HEK293 (cell line): ENCODE data around the gene OSCP1.

ENCODE experiments used
- EGR2 ChIP-seq: fragments of 450-650 bp; formaldehyde crosslinking; IDR thresholded peaks from 2 replicates; pipeline ENCODE4 v1.5.1; 2016; ENCODE audit warnings: low read depth, missing biosample characterization, missing genetic modification characterization
- FEZF1 ChIP-seq: fragments of 450-650 bp; formaldehyde crosslinking; IDR thresholded peaks from 2 replicates; pipeline ENCODE4 v1.5.1; 2016; ENCODE audit warnings: missing biosample characterization, missing genetic modification characterization
- GLI2 ChIP-seq: fragments of 450-650 bp; formaldehyde crosslinking; IDR thresholded peaks from 2 replicates; pipeline ENCODE4; 2017; ENCODE audit warnings: missing biosample characterization, missing genetic modification characterization, low read depth, borderline replicate concordance
- REPIN1 ChIP-seq: fragments of 450-650 bp; formaldehyde crosslinking; IDR thresholded peaks from 2 replicates; pipeline ENCODE4 v1.5.1; 2017; ENCODE audit warnings: missing biosample characterization, missing genetic modification characterization, low read depth
- SETDB1 ChIP-seq: IDR thresholded peaks from one replicate; pipeline ENCODE4 v1.6.1; 2017; ENCODE audit warnings: mild to moderate bottlenecking, low read length, moderate library complexity, mixed read lengths; ENCODE audit not compliant: insufficient read length
- YY1 ChIP-seq: fragments of 450-650 bp; formaldehyde crosslinking; IDR thresholded peaks from 2 replicates; pipeline ENCODE4 v1.5.1; 2018; ENCODE audit warnings: missing biosample characterization, missing genetic modification characterization
- ZFP37 ChIP-seq: fragments of 450-650 bp; formaldehyde crosslinking; IDR thresholded peaks from 2 replicates; pipeline ENCODE4 v1.5.1; 2016; ENCODE audit warnings: missing biosample characterization, missing genetic modification characterization
- ZFP41 ChIP-seq: fragments of 450-650 bp; formaldehyde crosslinking; IDR thresholded peaks from 2 replicates; pipeline ENCODE4 v1.5.1; 2016; ENCODE audit warnings: missing biosample characterization, missing genetic modification characterization, borderline replicate concordance
- ZNF221 ChIP-seq: fragments of 450-650 bp; formaldehyde crosslinking; IDR thresholded peaks from 2 replicates; pipeline ENCODE4 v1.5.1; 2017; ENCODE audit warnings: missing biosample characterization, missing genetic modification characterization, borderline replicate concordance
- ZNF24 ChIP-seq: fragments of 450-650 bp; formaldehyde crosslinking; IDR thresholded peaks from 2 replicates; pipeline ENCODE4 v1.5.1; 2016; ENCODE audit warnings: missing biosample characterization, missing genetic modification characterization
- ZNF341 ChIP-seq: fragments of 450-650 bp; formaldehyde crosslinking; IDR thresholded peaks from 2 replicates; pipeline ENCODE4; 2016; ENCODE audit warnings: low read depth, missing biosample characterization, missing genetic modification characterization
- ZNF354C ChIP-seq: fragments of 450-650 bp; formaldehyde crosslinking; IDR thresholded peaks from 2 replicates; pipeline ENCODE4 v1.5.1; 2016; ENCODE audit warnings: missing biosample characterization, missing genetic modification characterization, low read depth, borderline replicate concordance
- ZNF391 ChIP-seq: fragments of 450-650 bp; formaldehyde crosslinking; IDR thresholded peaks from 2 replicates; pipeline ENCODE4 v1.5.1; 2016; ENCODE audit warnings: low read depth, missing biosample characterization, missing genetic modification characterization, borderline replicate concordance
- ZNF398 ChIP-seq: fragments of 450-650 bp; formaldehyde crosslinking; IDR thresholded peaks from 2 replicates; pipeline ENCODE4 v1.5.1; 2017; ENCODE audit warnings: missing biosample characterization, missing genetic modification characterization
- ZNF416 ChIP-seq: fragments of 450-650 bp; formaldehyde crosslinking; IDR thresholded peaks from 2 replicates; pipeline ENCODE4 v1.5.1; 2016; ENCODE audit warnings: missing biosample characterization, missing genetic modification characterization
- ZNF426 ChIP-seq: fragments of 450-650 bp; formaldehyde crosslinking; IDR thresholded peaks from 2 replicates; pipeline ENCODE4 v1.5.1; 2017; ENCODE audit warnings: missing biosample characterization, missing genetic modification characterization, mild to moderate bottlenecking, inconsistent platforms, moderate library complexity
- ZNF433 ChIP-seq: fragments of 450-650 bp; formaldehyde crosslinking; IDR thresholded peaks from 2 replicates; pipeline ENCODE4 v1.5.1; 2016; ENCODE audit warnings: missing biosample characterization, missing genetic modification characterization, low read depth
- ZNF48 ChIP-seq: fragments of 450-650 bp; formaldehyde crosslinking; IDR thresholded peaks from 2 replicates; pipeline ENCODE4 v1.5.1; 2016; ENCODE audit warnings: missing biosample characterization, missing genetic modification characterization
- ZNF658 ChIP-seq: fragments of 450-650 bp; formaldehyde crosslinking; IDR thresholded peaks from 2 replicates; pipeline ENCODE4; 2016; ENCODE audit warnings: missing biosample characterization, missing genetic modification characterization
- ZNF664 ChIP-seq: fragments of 450-650 bp; formaldehyde crosslinking; IDR thresholded peaks from 2 replicates; pipeline ENCODE4 v1.5.1; 2016; ENCODE audit warnings: missing biosample characterization, missing genetic modification characterization
- ZNF76 ChIP-seq: fragments of 450-650 bp; formaldehyde crosslinking; IDR thresholded peaks from 2 replicates; pipeline ENCODE4; 2016; ENCODE audit warnings: low read depth, missing biosample characterization, missing genetic modification characterization, borderline replicate concordance
- ZNF768 ChIP-seq: fragments of 450-650 bp; formaldehyde crosslinking; IDR thresholded peaks from 2 replicates; pipeline ENCODE4 v1.5.1; 2018; ENCODE audit warnings: missing biosample characterization, mild to moderate bottlenecking, missing genetic modification characterization
- ZNF777 ChIP-seq: fragments of 450-650 bp; formaldehyde crosslinking; IDR thresholded peaks from 2 replicates; pipeline ENCODE4 v1.5.1; 2017; ENCODE audit warnings: missing biosample characterization, missing genetic modification characterization, borderline replicate concordance
- ZNF830 ChIP-seq: fragments of 450-650 bp; IDR thresholded peaks from 2 replicates; pipeline ENCODE4 v1.5.0; 2018; ENCODE audit warnings: missing biosample characterization, missing genetic modification characterization, low read depth, mild to moderate bottlenecking, moderate library complexity
- ZNF837 ChIP-seq: fragments of 450-650 bp; formaldehyde crosslinking; IDR thresholded peaks from 2 replicates; pipeline ENCODE4 v1.5.1; 2016; ENCODE audit warnings: missing biosample characterization, missing genetic modification characterization
- ZSCAN23 ChIP-seq: fragments of 450-650 bp; formaldehyde crosslinking; IDR thresholded peaks from 2 replicates; pipeline ENCODE4 v1.5.1; 2016; ENCODE audit warnings: missing biosample characterization, missing genetic modification characterization
- ZSCAN4 ChIP-seq: fragments of 450-650 bp; formaldehyde crosslinking; IDR thresholded peaks from 2 replicates; pipeline ENCODE4 v1.5.1; 2017; ENCODE audit warnings: missing biosample characterization, missing genetic modification characterization
- ZSCAN5A ChIP-seq: fragments of 450-650 bp; formaldehyde crosslinking; IDR thresholded peaks from 2 replicates; pipeline ENCODE4 v1.5.1; 2016; ENCODE audit warnings: missing biosample characterization, missing genetic modification characterization
- ZXDB ChIP-seq: fragments of 450-650 bp; formaldehyde crosslinking; IDR thresholded peaks from 2 replicates; pipeline ENCODE4 v1.5.1; 2016; ENCODE audit warnings: missing biosample characterization, missing genetic modification characterization
- TF ChIP-seq, protein P1 (sequence below): fragments of 450-650 bp; IDR thresholded peaks from 2 replicates; pipeline ENCODE4 v1.5.1; 2018; ENCODE audit warnings: missing biosample characterization, missing genetic modification characterization
- TF ChIP-seq, protein P2 (sequence below): fragments of 450-650 bp; formaldehyde crosslinking; IDR thresholded peaks from 2 replicates; pipeline ENCODE4 v1.5.1; 2017; ENCODE audit warnings: missing biosample characterization, missing genetic modification characterization

Gene OSCP1

GRCh38 chr1:36386265-36387140 lies 63.7 kb downstream of the OSCP1 start (continued):
- TF ChIP-seq ZNF433 (tag by site-specific recombination) (no peak), ZNF221 (no peak), ZNF24 (peak; percentile 91), ZFP41 (tag by site-specific recombination) (no peak), ZNF341 (tag by site-specific recombination) (peak; percentile 92), ZNF354C (tag by site-specific recombination) (no peak), FEZF1 (tag by site-specific recombination) (peak; percentile 24), ZNF76 (tag by site-specific recombination) (no peak; the same call in 1 of the 2 replicates), ZNF416 (tag by site-specific recombination) (no peak), YY1 (tag by site-specific recombination) (no peak), ZNF830 (tag by site-specific recombination) (no peak), REPIN1 (tag by site-specific recombination) (no peak), ZNF398 (tag by site-specific recombination) (peak; percentile 81), GLI2 (tag by site-specific recombination) (no peak), ZSCAN5A (0 out of 2 replicates have a peak, but pooled peaks have one; percentile 15), ZNF777 (no peak), ZNF658 (no peak), ZXDB (peak; percentile 79), ZSCAN4 (tag by site-specific recombination) (peak; percentile 76), ZNF391 (peak; percentile 67; the same call in 1 of the 2 replicates), ZFP37 (tag by site-specific recombination) (0 out of 2 replicates have a peak, but pooled peaks have one; percentile 67), EGR2 (tag by site-specific recombination) (no peak), ZNF837 (tag by site-specific recombination) (no peak), ZNF426 (tag by site-specific recombination) (no peak), SETDB1 (no peak), ZNF768 (no peak), ZNF48 (tag by site-specific recombination) (no peak), ZNF664 (tag by site-specific recombination) (no peak), ZSCAN23 (tag by site-specific recombination) (peak; percentile 91)
- TF ChIP-seq, protein P1, sequence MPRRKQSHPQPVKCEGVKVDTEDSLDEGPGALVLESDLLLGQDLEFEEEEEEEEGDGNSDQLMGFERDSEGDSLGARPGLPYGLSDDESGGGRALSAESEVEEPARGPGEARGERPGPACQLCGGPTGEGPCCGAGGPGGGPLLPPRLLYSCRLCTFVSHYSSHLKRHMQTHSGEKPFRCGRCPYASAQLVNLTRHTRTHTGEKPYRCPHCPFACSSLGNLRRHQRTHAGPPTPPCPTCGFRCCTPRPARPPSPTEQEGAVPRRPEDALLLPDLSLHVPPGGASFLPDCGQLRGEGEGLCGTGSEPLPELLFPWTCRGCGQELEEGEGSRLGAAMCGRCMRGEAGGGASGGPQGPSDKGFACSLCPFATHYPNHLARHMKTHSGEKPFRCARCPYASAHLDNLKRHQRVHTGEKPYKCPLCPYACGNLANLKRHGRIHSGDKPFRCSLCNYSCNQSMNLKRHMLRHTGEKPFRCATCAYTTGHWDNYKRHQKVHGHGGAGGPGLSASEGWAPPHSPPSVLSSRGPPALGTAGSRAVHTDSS (tag by site-specific recombination): peak; percentile 71
- TF ChIP-seq, protein P2, sequence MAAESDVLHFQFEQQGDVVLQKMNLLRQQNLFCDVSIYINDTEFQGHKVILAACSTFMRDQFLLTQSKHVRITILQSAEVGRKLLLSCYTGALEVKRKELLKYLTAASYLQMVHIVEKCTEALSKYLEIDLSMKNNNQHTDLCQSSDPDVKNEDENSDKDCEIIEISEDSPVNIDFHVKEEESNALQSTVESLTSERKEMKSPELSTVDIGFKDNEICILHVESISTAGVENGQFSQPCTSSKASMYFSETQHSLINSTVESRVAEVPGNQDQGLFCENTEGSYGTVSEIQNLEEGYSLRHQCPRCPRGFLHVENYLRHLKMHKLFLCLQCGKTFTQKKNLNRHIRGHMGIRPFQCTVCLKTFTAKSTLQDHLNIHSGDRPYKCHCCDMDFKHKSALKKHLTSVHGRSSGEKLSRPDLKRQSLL (tag by site-specific recombination): no peak
